NCI-H128 (cell line): ENCODE data around the gene PCDHGA5.
"Not testable (repeated sequence)": the region's sequence is repeated elsewhere in the genome, so short reads cannot be mapped to it uniquely, and the experiment has no call there.

Source experiments
- DNase-seq: peaks from one replicate; lab custom pipeline; 2025; ENCODE audit not compliant: unreplicated experiment; lab: John Stamatoyannopoulos, UW

The PCDHGA5 gene

GRCh38 chr5:141412854-141413539 is 49.0 kb downstream of the PCDHGA5 start, which contains the start of gene PCDHGA10:
Gene PCDHGA10 (plus strand): TSS chr5:141412987. CDS start chr5:141413176, 189 bp downstream.
- DNase-seq: no peak

- DNase-seq: no peak
Measured at GRCh38 chr5:141413540-141414069, 49.6 kb downstream of the PCDHGA5 start.

GRCh38 chr5:141414548-141415274 is 50.7 kb downstream of the PCDHGA5 start:
- DNase-seq: not testable (repeated sequence)

GRCh38 chr5:141415275-141415618 is 51.3 kb downstream of the PCDHGA5 start:
- not testable (repeated sequence) for DNase-seq
